ENCODE measurements around the gene RGL3. TPM values are rescaled to one million over a fixed set of nuclear protein-coding genes. Genes with fewer than 3 reads are reported as not detected.

RGL3 gene
- total RNA-seq, 1 donor from 2014 or later: 0.33 TPM

DNA sequence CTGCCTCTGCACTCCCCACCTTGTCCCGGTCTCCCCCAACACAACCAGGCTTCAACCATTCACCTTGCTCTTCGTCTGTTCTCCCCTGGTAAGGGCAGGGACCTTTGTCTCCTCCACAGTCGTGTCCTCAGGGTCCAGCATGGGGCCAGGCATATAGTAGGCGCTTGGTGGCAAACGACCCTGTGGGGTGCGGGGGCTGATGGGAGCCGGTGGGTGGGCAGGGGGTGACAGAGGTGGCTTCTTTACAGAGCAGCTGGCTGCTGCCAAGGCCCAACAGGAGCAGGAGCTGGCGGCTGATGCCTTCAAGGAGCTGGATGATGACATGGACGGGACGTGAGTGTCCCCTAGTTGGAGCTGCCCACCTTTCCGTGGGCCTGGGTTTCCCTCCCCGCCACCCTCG is 26.0 kb upstream of the RGL3 start:
- H3K36me3 Mint-ChIP-seq (ENCODE audit: low read depth): peaks cover 74% of the 10 kb centered on the region
- no peaks in the 10 kb centered on the region for H3K9me3 Mint-ChIP-seq
- ChIA-PET POLR2A (no interaction called here), CTCF (interaction anchor here (1.2 kb wide), 1 partner anchor 62 kb away, joined by 5 read pairs; no protein-coding TSS in a partner anchor)
- H3K4me1 Mint-ChIP-seq: peaks cover 9% of the 10 kb centered on the region
- no peak for TF ChIP-seq CTCF (IDR thresholded peaks at IDR 0.05)
- intact Hi-C loops (cut with micrococcal nuclease): loop anchor here (10.0 kb wide), 1 partner anchor 310 kb away; no protein-coding TSS in a partner anchor
- H3K4me3 Mint-ChIP-seq: no peak overlapping the region
- ATAC-seq (ENCODE audit: low read depth) (no peak), DNase-seq (no peak)
- H3K27me3 Mint-ChIP-seq: no peaks in the 10 kb centered on the region
- H3K27ac Mint-ChIP-seq: no peak overlapping the region

- Mint-ChIP-seq H3K4me1 (peaks cover 9% of the 10 kb centered on the region), H3K36me3 (ENCODE audit: low read depth) (peaks cover 72% of the 10 kb centered on the region), H3K9me3 (no peaks in the 10 kb centered on the region), H3K27me3 (no peaks in the 10 kb centered on the region), H3K27ac (no peak overlapping the region), H3K4me3 (no peak overlapping the region)
- ATAC-seq (ENCODE audit: low read depth) (no peak), DNase-seq (no peak)
- no peak for TF ChIP-seq CTCF (IDR thresholded peaks at IDR 0.05)
- ChIA-PET POLR2A (interaction anchor here (0.7 to 1.3 kb wide), 2 partner anchors 70 to 318 kb away, joined by 4 to 5 read pairs; partner anchors contain the start of gene SWSAP1), CTCF (interaction anchor here (1.3 to 2.0 kb wide), 3 partner anchors 9 to 64 kb away, joined by 3 to 12 read pairs (median 8); partner anchors contain the start of genes ODAD3 and PRKCSH)
- intact Hi-C loops (cut with micrococcal nuclease): loop anchor here (10.0 kb wide), 1 partner anchor 309 kb away; no protein-coding TSS in a partner anchor
These were observed 24.9 kb upstream of the RGL3 start for GRCh38 chr19:11444059-11444458.

- CTCF ChIA-PET: interaction anchor here (0.7 kb wide), 1 partner anchor 147 kb away, joined by 3 read pairs; no protein-coding TSS in a partner anchor
- Mint-ChIP-seq H3K4me1 (peaks cover 50% of the 10 kb centered on the region), H3K9me3 (no peaks in the 10 kb centered on the region), H3K4me3 (peak overlapping the region; percentile 67), H3K36me3 (ENCODE audit: low read depth) (peaks cover 62% of the 10 kb centered on the region), H3K27ac (peak overlapping the region; percentile 90), H3K27me3 (no peaks in the 10 kb centered on the region)
- ATAC-seq (ENCODE audit: low read depth): peak; percentile 8
- TF ChIP-seq CTCF (IDR thresholded peaks at IDR 0.05): no peak
- DNase-seq: peak; percentile 37
- POLR2A ChIA-PET: interaction anchor here (0.6 to 1.7 kb wide), 5 partner anchors 16 to 403 kb away, joined by 4 to 8 read pairs (median 4); partner anchors contain the start of gene EPOR
- intact Hi-C loops (cut with micrococcal nuclease): loop anchor here (5.0 kb wide), 1 partner anchor 149 kb away; no protein-coding TSS in a partner anchor
These were observed 18.8 kb upstream of the RGL3 start for GRCh38 chr19:11437955-11438354.

- H3K27ac Mint-ChIP-seq: peak overlapping the region; percentile 95
- no peaks in the 10 kb centered on the region for H3K27me3 Mint-ChIP-seq
- intact Hi-C loops (cut with micrococcal nuclease): loop anchor here (1.0 to 5.0 kb wide), 10 partner anchors 14 to 565 kb away; partner anchors contain the start of genes CARM1, CCDC159, ECSIT and TMEM205
- no peak for DNase-seq
- no peak for TF ChIP-seq CTCF (IDR thresholded peaks at IDR 0.05)
- peaks cover 43% of the 10 kb centered on the region for H3K4me1 Mint-ChIP-seq
- ChIA-PET POLR2A (interaction anchor here (0.6 to 1.4 kb wide), 8 partner anchors 13 to 1617 kb away, joined by 3 to 46 read pairs (median 6); partner anchors contain the start of genes FBXL12 and SWSAP1), CTCF (interaction anchor here (0.6 to 1.9 kb wide), 6 partner anchors 10 to 136 kb away, joined by 3 to 9 read pairs (median 6); no protein-coding TSS in a partner anchor)
- peak overlapping the region; percentile 100 for H3K4me3 Mint-ChIP-seq
- no peaks in the 10 kb centered on the region for H3K9me3 Mint-ChIP-seq
- peaks cover 42% of the 10 kb centered on the region for H3K36me3 Mint-ChIP-seq (ENCODE audit: low read depth)
- ATAC-seq (ENCODE audit: low read depth): no peak
These were observed 16.8 kb upstream of the RGL3 start for GRCh38 chr19:11435833-11436313.

All from activated B cell treated with CpG ODN at 0.5 μM for 24 hours (primary cell).